IMR-90 (cell line): ENCODE data around the gene ZNF124. TPM values are rescaled to one million over a fixed set of nuclear protein-coding genes. Genes with fewer than 3 reads are reported as not detected.

Experiments used
- ATAC-seq: fragments of 200-7000 bp; cut with Tn5 transposase; 2 replicates; pipeline ENCODE4 v1.9.1; 2020; ENCODE audit warnings: low read depth, mild to moderate bottlenecking, moderate library complexity
- BruUV-seq: library from RNA; stranded (reverse); fragments of 400-500 nt; replicated peaks from 2 replicates; lab custom pipeline; 2021; lab: Mats Ljungman, UMichigan
- CTCF ChIA-PET: fragments of 300-600 bp; formaldehyde crosslinking; extraction: SDS; loops from one replicate; lab custom pipeline; 2021; ENCODE audit warnings: antibody characterized with exemption; lab: Yijun Ruan, JAX
- POLR2A ChIA-PET: fragments of 300-600 bp; sonication (Branson Sonifier 250); formaldehyde crosslinking; loops from one replicate; lab custom pipeline; 2022; ENCODE audit warnings: antibody characterized with exemption; ENCODE audit not compliant: unreplicated experiment; lab: Charles Lee
- DNase-seq: peaks from one replicate; pipeline ENCODE4 v3.0.0; 2013
- H2AFZ ChIP-seq: replicated peaks from 2 replicates; pipeline ENCODE3; 2013; ENCODE audit warnings: low read length, mild to moderate bottlenecking; ENCODE audit not compliant: poor library complexity
- H2AK5ac ChIP-seq: 2 replicates; pipeline ENCODE4 v1.6.1; 2013; ENCODE audit warnings: low read depth, low read length, inconsistent platforms
- H2AK9ac ChIP-seq: replicated peaks from 2 replicates; pipeline ENCODE3; 2013; ENCODE audit warnings: mild to moderate bottlenecking, low read depth, low read length, moderate library complexity; ENCODE audit not compliant: poor library complexity
- H2BK120ac ChIP-seq: 2 replicates; pipeline ENCODE4 v1.6.1; 2013; ENCODE audit warnings: low read depth, low read length, inconsistent platforms
- H2BK15ac ChIP-seq: 3 replicates; pipeline ENCODE4 v1.6.1; 2013; ENCODE audit warnings: low read depth, low read length, inconsistent platforms
- H2BK20ac ChIP-seq: 2 replicates; pipeline ENCODE4 v1.6.1; 2013; ENCODE audit warnings: low read depth, mild to moderate bottlenecking, inconsistent platforms, low read length, moderate library complexity
- H2BK5ac ChIP-seq: 2 replicates; pipeline ENCODE4 v1.6.1; 2013; ENCODE audit warnings: mild to moderate bottlenecking, low read depth, low read length, inconsistent platforms; ENCODE audit not compliant: poor library complexity, severe bottlenecking
- H3K14ac ChIP-seq: replicated peaks from 2 replicates; pipeline ENCODE4 v1.6.1; 2013; ENCODE audit warnings: low read depth, low read length, inconsistent platforms
- H3K18ac ChIP-seq: 2 replicates; pipeline ENCODE4 v1.6.1; 2013; ENCODE audit warnings: low read depth, low read length, control low read depth
- H3K23ac ChIP-seq: 2 replicates; pipeline ENCODE4 v1.6.1; 2013; ENCODE audit warnings: low read depth, low read length, inconsistent platforms
- H3K27ac ChIP-seq: 2 replicates; pipeline ENCODE4 v1.5.1; 2013; ENCODE audit warnings: mild to moderate bottlenecking, control low read depth, low read length; ENCODE audit not compliant: insufficient read depth
- H3K27me3 ChIP-seq: 2 replicates; pipeline ENCODE4 v1.6.1; 2013; ENCODE audit warnings: low read length; ENCODE audit not compliant: control insufficient read depth, insufficient read depth
- H3K36me3 ChIP-seq: 2 replicates; pipeline ENCODE4 v1.6.1; 2013; ENCODE audit warnings: low read length, mixed read lengths; ENCODE audit not compliant: control insufficient read depth, insufficient read depth
- H3K4ac ChIP-seq: 2 replicates; pipeline ENCODE4 v1.6.1; 2013; ENCODE audit warnings: low read depth, low read length, inconsistent platforms
- H3K4me1 ChIP-seq: 2 replicates; pipeline ENCODE4 v1.6.1; 2013; ENCODE audit warnings: low read length, mixed read lengths; ENCODE audit not compliant: control insufficient read depth, insufficient read depth
- H3K4me2 ChIP-seq: 2 replicates; pipeline ENCODE4 v1.6.1; 2013; ENCODE audit warnings: low read depth, mild to moderate bottlenecking, control low read depth, low read length, moderate library complexity
- H3K4me3 ChIP-seq: 2 replicates; pipeline ENCODE4 v1.5.1; 2013; ENCODE audit warnings: low read depth, mild to moderate bottlenecking, control low read depth, low read length, moderate library complexity; ENCODE audit not compliant: insufficient read depth
- H3K56ac ChIP-seq: 2 replicates; pipeline ENCODE4 v1.6.1; 2013; ENCODE audit warnings: low read length, inconsistent platforms; ENCODE audit not compliant: insufficient read depth; ENCODE audit errors: extremely low read depth
- H3K79me1 ChIP-seq, 2 experiments: 2 replicates each; pipeline ENCODE4 v1.6.1; 2013; ENCODE audit warnings: low read length in 2 of 2, inconsistent platforms in 1 of 2, low read depth in 1 of 2
- H3K9ac ChIP-seq: 2 replicates; pipeline ENCODE4 v1.6.1; 2013; ENCODE audit warnings: low read depth, low read length, control low read depth
- H3K9me1 ChIP-seq: 2 replicates; pipeline ENCODE4 v1.6.1; 2013; ENCODE audit warnings: low read length, inconsistent platforms; ENCODE audit not compliant: insufficient read depth
- H3K9me3 ChIP-seq: 2 replicates; pipeline ENCODE4 v1.6.1; 2013; ENCODE audit warnings: low read length; ENCODE audit not compliant: control insufficient read depth, insufficient read depth
- H4K20me1 ChIP-seq: 2 replicates; pipeline ENCODE4 v1.6.1; 2013; ENCODE audit warnings: low read length, inconsistent platforms; ENCODE audit not compliant: insufficient read depth
- H4K5ac ChIP-seq: 2 replicates; pipeline ENCODE4 v1.6.1; 2013; ENCODE audit warnings: mild to moderate bottlenecking, low read depth, low read length, control low read depth
- H4K8ac ChIP-seq, 2 experiments: 2 replicates each; pipeline ENCODE4 v1.6.1; 2013; ENCODE audit warnings: low read depth in 2 of 2, low read length in 2 of 2, control low read depth in 1 of 2, inconsistent platforms in 1 of 2
- H4K91ac ChIP-seq: 2 replicates; pipeline ENCODE4 v1.6.1; 2013; ENCODE audit warnings: low read depth, low read length, inconsistent platforms; ENCODE audit not compliant: insufficient read depth
- CEBPB ChIP-seq: IDR thresholded peaks from 2 replicates; pipeline ENCODE4 v1.6.1; 2012; ENCODE audit warnings: low read depth, low read length, improper control_type of control experiment
- CHD1 ChIP-seq: IDR thresholded peaks from 2 replicates; pipeline ENCODE4 v1.6.1; 2012; ENCODE audit warnings: low read depth, low read length, improper control_type of control experiment
- FOS ChIP-seq: fragments of 150-350 bp; IDR thresholded peaks from 2 replicates; pipeline ENCODE4 v1.6.1; 2016; ENCODE audit warnings: low read depth, low read length
- MXI1 ChIP-seq: IDR thresholded peaks from 2 replicates; pipeline ENCODE4 v1.6.1; 2012; ENCODE audit warnings: low read depth, mild to moderate bottlenecking, low read length, moderate library complexity, borderline replicate concordance
- WGBS, 2 experiments: methylation state at CpG; one replicate each; pipeline versions ENCODE4 v1.1.5 to v1.1.7; 2013; ENCODE audit warnings: missing lambda C conversion rate in 2 of 2; ENCODE audit not compliant: insufficient read length in 1 of 2; ENCODE audit errors: extremely low coverage in 2 of 2; 5-methylcytosine and 5-hydroxymethylcytosine counted together
- dilution Hi-C: fragments of 300-500 bp; cut with HindIII; formaldehyde crosslinking; loops from one replicate; pipeline ENCODE4 v1.14.3; 2018; ENCODE audit warnings: low sequenced_read_pairs; ENCODE audit not compliant: unreplicated experiment
- in situ Hi-C: fragments of 300-500 bp; cut with MboI; formaldehyde crosslinking; loops from 3 replicates; pipeline ENCODE4 v1.14.3; 2019; ENCODE audit warnings: low sequenced_read_pairs, inconsistent platforms, mixed read lengths
- intact Hi-C: fragments of 100-400 bp; cut with micrococcal nuclease; formaldehyde crosslinking; loops from 2 replicates; pipeline ENCODE4 v1.10.0; 2022
- polyA plus RNA-seq, 3 experiments: library from polyadenylated mRNA; depleted of rRNA; stranded (reverse); fragments of >200 nt; gene quantifications; 2 replicates each; pipeline ENCODE4 v1.2.3, GENCODE V29; 2012; ENCODE audit warnings: low replicate concordance in 1 of 3
- total RNA-seq: library from RNA; depleted of rRNA; stranded (reverse); fragments of >200 nt; gene quantifications from 2 replicates; pipeline ENCODE4 v1.2.3, GENCODE V29; 2012
- TF ChIP-seq, protein P1 (sequence below): fragments of 150-350 bp; IDR thresholded peaks from 2 replicates; pipeline ENCODE4 v1.6.1; 2017; ENCODE audit warnings: mild to moderate bottlenecking, antibody characterized with exemption, low read length, low read depth

Gene ZNF124
- total and polyA plus RNA-seq, 2 of the 4 experiments (the other 2 are of a cell fraction): 3.2 to 89.3 TPM

- WGBS, 2 experiments: 0% methylated on average over 2 of the region's 5 CpGs; no CpG with 5 or more reads in 1 of the 2 experiments
- Histone ChIP-seq H2BK120ac (no peak overlapping the region), H2AK9ac (peak overlapping the region; percentile 84), H2BK20ac (no peak overlapping the region), H3K18ac (no peak overlapping the region), H2AK5ac (no peak overlapping the region), H3K36me3 (0 out of 2 replicates have a peak, but pooled peaks cover 2% of the 10 kb centered on the region), H3K4ac (0 out of 2 replicates have a peak overlapping the region, but pooled peaks have one; percentile 10), H3K4me3 (peak overlapping the region; percentile 79), H4K8ac (no peak overlapping the region; a peak in 1 of 4 replicates), H2BK5ac (no peak overlapping the region), H3K79me1 (peaks cover 11 to 22% of the 10 kb centered on the region in 2 experiments), H3K56ac (peak overlapping the region; percentile 29; the same call in 1 of the 2 replicates), H3K14ac (no peak overlapping the region; the same call in 1 of the 2 replicates), H4K5ac (no peak overlapping the region), H3K4me1 (peaks cover 3% of the 10 kb centered on the region), H4K91ac (peak overlapping the region; percentile 34; the same call in 1 of the 2 replicates), H2BK15ac (no peak overlapping the region), H3K9ac (peak overlapping the region; percentile 62), H2AFZ (peak overlapping the region; percentile 98), H3K27me3 (no peaks in the 10 kb centered on the region), H3K4me2 (peak overlapping the region; percentile 78), H3K27ac (peak overlapping the region; percentile 30; the same call in 1 of the 2 replicates), H3K9me1 (peaks cover 6% of the 10 kb centered on the region), H4K20me1 (0 out of 2 replicates have a peak, but pooled peaks cover 7% of the 10 kb centered on the region), H3K9me3 (peaks cover 2% of the 10 kb centered on the region; the same call in 1 of the 2 replicates), H3K23ac (0 out of 2 replicates have a peak overlapping the region, but pooled peaks have one; percentile 50)
- no peak for TF ChIP-seq MXI1
- TF ChIP-seq CEBPB: no peak
- TF ChIP-seq, protein P1, sequence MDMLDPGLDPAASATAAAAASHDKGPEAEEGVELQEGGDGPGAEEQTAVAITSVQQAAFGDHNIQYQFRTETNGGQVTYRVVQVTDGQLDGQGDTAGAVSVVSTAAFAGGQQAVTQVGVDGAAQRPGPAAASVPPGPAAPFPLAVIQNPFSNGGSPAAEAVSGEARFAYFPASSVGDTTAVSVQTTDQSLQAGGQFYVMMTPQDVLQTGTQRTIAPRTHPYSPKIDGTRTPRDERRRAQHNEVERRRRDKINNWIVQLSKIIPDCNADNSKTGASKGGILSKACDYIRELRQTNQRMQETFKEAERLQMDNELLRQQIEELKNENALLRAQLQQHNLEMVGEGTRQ: no peak
- TF ChIP-seq CHD1: no peak
- no peak for TF ChIP-seq FOS
- in situ Hi-C loops (no loop called here), dilution Hi-C loops (no loop called here), intact Hi-C loops (loop anchor here (5.0 kb wide), 2 partner anchors 107 to 122 kb away; partner anchors contain the start of gene ZNF496)
- DNase-seq: peak; percentile 15
- POLR2A ChIA-PET: no interaction called here
- CTCF ChIA-PET: interaction anchor here (1.0 kb wide), 1 partner anchor 163 kb away, joined by 3 read pairs; no protein-coding TSS in a partner anchor
- ATAC-seq: no peak
- no TSS peak for BruUV-seq
These were observed 38.2 kb upstream of the ZNF124 start for GRCh38 chr1:247210062-247210375.
